Neural progenitor cell (in vitro differentiated cells): ENCODE data around the gene NTRK3. TPM values are rescaled to one million over a fixed set of nuclear protein-coding genes. Genes with fewer than 3 reads are reported as not detected.

Experiments used
- DNase-seq: peaks from one replicate; pipeline ENCODE4 v3.0.0-alpha.2; 2016; ENCODE audit warnings: low spot score
- H2AFZ ChIP-seq: fragments of 200-600 bp; sonication (generic); replicated peaks from 2 replicates; pipeline ENCODE4 v1.6.1; 2016; ENCODE audit warnings: antibody characterized with exemption
- H3F3A ChIP-seq: fragments of 200-600 bp; sonication (generic); 2 replicates; pipeline ENCODE4 v1.6.1; 2016; ENCODE audit warnings: antibody characterized with exemption, low read depth
- H3K27ac ChIP-seq: fragments of 200-600 bp; sonication (generic); 2 replicates; pipeline ENCODE4 v1.5.1; 2016; ENCODE audit warnings: mild to moderate bottlenecking
- H3K27me3 ChIP-seq: fragments of 200-600 bp; sonication (generic); 2 replicates; pipeline ENCODE4 v1.6.1; 2016; ENCODE audit warnings: mild to moderate bottlenecking, moderate library complexity
- H3K36me3 ChIP-seq: fragments of 200-600 bp; sonication (generic); 2 replicates; pipeline ENCODE4 v1.5.1; 2016
- H3K4me1 ChIP-seq: fragments of 200-600 bp; sonication (generic); 2 replicates; pipeline ENCODE4 v1.6.1; 2016; ENCODE audit warnings: mixed run types
- H3K4me2 ChIP-seq: fragments of 200-600 bp; sonication (generic); 2 replicates; pipeline ENCODE4 v1.6.1; 2016
- H3K4me3 ChIP-seq: fragments of 200-600 bp; sonication (generic); 2 replicates; pipeline ENCODE4 v1.5.1; 2016
- H3K79me2 ChIP-seq: fragments of 200-600 bp; sonication (generic); 2 replicates; pipeline ENCODE4 v1.6.1; 2016; ENCODE audit warnings: low read depth
- H3K9ac ChIP-seq: fragments of 200-600 bp; sonication (generic); 2 replicates; pipeline ENCODE4 v1.6.1; 2016
- H3K9me3 ChIP-seq: fragments of 200-600 bp; sonication (generic); 2 replicates; pipeline ENCODE4 v1.5.1; 2016; ENCODE audit warnings: low read depth
- H4K20me1 ChIP-seq: fragments of 200-600 bp; sonication (generic); 2 replicates; pipeline ENCODE4 v1.6.1; 2016; ENCODE audit warnings: low read depth
- H3K27ac Mint-ChIP-seq: 3 replicates; pipeline ENCODE4 v1.8.0; 2021; ENCODE audit warnings: mixed read lengths
- H3K27me3 Mint-ChIP-seq: 2 replicates; pipeline ENCODE4 v1.8.0; 2022; ENCODE audit warnings: low read depth, mild to moderate bottlenecking, inconsistent platforms, moderate library complexity, mixed read lengths; ENCODE audit not compliant: insufficient read depth
- H3K36me3 Mint-ChIP-seq: 3 replicates; pipeline ENCODE4 v1.8.0; 2021; ENCODE audit warnings: mixed read lengths
- H3K4me1 Mint-ChIP-seq: 3 replicates; pipeline ENCODE4 v1.8.0; 2021; ENCODE audit warnings: mixed read lengths
- H3K4me3 Mint-ChIP-seq: 3 replicates; pipeline ENCODE4 v1.8.0; 2021; ENCODE audit warnings: mild to moderate bottlenecking, moderate library complexity, mixed read lengths
- H3K9me3 Mint-ChIP-seq: 3 replicates; pipeline ENCODE4 v1.8.0; 2020; ENCODE audit warnings: mixed read lengths
- EZH2 ChIP-seq: fragments of 200-600 bp; sonication (generic); IDR thresholded peaks from 2 replicates; pipeline ENCODE4 v1.6.1; 2017; ENCODE audit warnings: antibody characterized with exemption, mild to moderate bottlenecking, moderate library complexity
- EZH2phosphoT487 ChIP-seq: fragments of 200-600 bp; sonication (generic); IDR thresholded peaks from 2 replicates; pipeline ENCODE4 v1.6.1; 2017; ENCODE audit warnings: antibody characterized with exemption
- total RNA-seq: library from RNA; depleted of rRNA; stranded (reverse); fragments of >200 nt; gene quantifications from 2 replicates; pipeline ENCODE4 v1.2.3, GENCODE V29; 2015; ENCODE audit warnings: low replicate concordance
- TF ChIP-seq, protein P1 (sequence below): fragments of 200-600 bp; sonication (generic); IDR thresholded peaks from 2 replicates; pipeline ENCODE4 v1.5.1; 2017; ENCODE audit warnings: antibody characterized with exemption, mild to moderate bottlenecking

NTRK3 gene
- total RNA-seq, 1 donor from 2014 or later, result 2.0 TPM

DNA sequence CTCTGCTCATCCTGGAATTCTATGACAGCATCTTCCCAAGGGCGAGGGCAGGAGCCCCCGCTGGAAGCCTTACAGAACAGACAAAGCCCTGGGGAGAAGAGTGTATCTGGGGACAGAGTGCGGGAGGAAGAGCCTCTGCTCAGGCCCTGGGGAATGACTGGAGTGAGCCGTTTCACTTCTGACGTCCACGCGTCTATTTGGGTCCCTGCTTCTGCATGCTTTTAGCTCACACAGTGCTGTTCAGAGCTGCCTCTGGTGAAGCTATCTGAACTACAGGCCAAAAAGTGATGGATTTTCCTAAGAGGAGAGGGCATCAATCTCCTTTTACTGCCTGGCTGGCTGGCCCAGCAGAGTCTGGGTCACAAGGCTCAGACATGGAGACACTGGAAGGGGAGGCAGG lies 311.8 kb downstream of the NTRK3 start:
- H3K9me3 Mint-ChIP-seq, result peaks cover 2% of the 10 kb centered on the region
- H3K27ac ChIP-seq, result no peak overlapping the region
- no peaks in the 10 kb centered on the region for H3K36me3 Mint-ChIP-seq
- no peak for DNase-seq
- H4K20me1 ChIP-seq, result no peaks in the 10 kb centered on the region
- no peak overlapping the region for H3K4me3 Mint-ChIP-seq
- H3K4me3 ChIP-seq, result no peak overlapping the region
- H3K79me2 ChIP-seq, result no peaks in the 10 kb centered on the region
- H3K9ac ChIP-seq, result no peak overlapping the region
- TF ChIP-seq EZH2phosphoT487, result no peak
- no peaks in the 10 kb centered on the region for H3K36me3 ChIP-seq
- H2AFZ ChIP-seq, result no peak overlapping the region
- H3K4me1 ChIP-seq, result peaks cover 8% of the 10 kb centered on the region
- H3K4me1 Mint-ChIP-seq, result peaks cover 22% of the 10 kb centered on the region
- peaks cover 7% of the 10 kb centered on the region for H3K27me3 ChIP-seq
- H3K9me3 ChIP-seq, result no peaks in the 10 kb centered on the region
- H3K27ac Mint-ChIP-seq, result no peak overlapping the region
- H3K4me2 ChIP-seq, result no peak overlapping the region
- H3F3A ChIP-seq, result peaks cover 8% of the 10 kb centered on the region
- peaks cover 24% of the 10 kb centered on the region for H3K27me3 Mint-ChIP-seq

DNA sequence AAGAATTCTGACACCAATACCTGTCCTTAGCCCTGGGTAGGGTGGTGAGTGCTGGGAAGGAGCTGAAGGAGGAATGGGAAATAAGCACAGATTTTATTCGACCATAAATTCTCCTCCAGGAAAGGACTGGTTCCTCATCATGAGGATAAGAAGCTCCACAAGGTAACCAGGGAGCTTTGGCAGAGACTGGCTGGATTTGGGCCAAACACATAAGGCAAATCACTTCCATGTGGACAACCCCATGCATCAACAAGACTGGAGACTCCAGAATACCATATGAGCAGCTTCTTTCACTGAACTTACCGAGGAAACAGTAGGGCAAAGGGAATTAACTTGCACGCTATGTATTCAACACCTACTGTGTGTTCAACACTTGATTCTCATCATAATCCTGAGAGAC lies 312.5 kb downstream of the NTRK3 start:
- Histone ChIP-seq H3K9me3 (no peaks in the 10 kb centered on the region), H3K4me1 (peaks cover 8% of the 10 kb centered on the region), H3K79me2 (no peaks in the 10 kb centered on the region), H4K20me1 (no peaks in the 10 kb centered on the region), H2AFZ (no peak overlapping the region), H3K27ac (no peak overlapping the region), H3K27me3 (peaks cover 7% of the 10 kb centered on the region), H3F3A (peaks cover 8% of the 10 kb centered on the region), H3K4me3 (no peak overlapping the region), H3K9ac (no peak overlapping the region), H3K4me2 (no peak overlapping the region), H3K36me3 (no peaks in the 10 kb centered on the region)
- Mint-ChIP-seq H3K9me3 (peaks cover 2% of the 10 kb centered on the region), H3K36me3 (no peaks in the 10 kb centered on the region), H3K27ac (no peak overlapping the region), H3K4me3 (no peak overlapping the region), H3K4me1 (peaks cover 17% of the 10 kb centered on the region), H3K27me3 (peaks cover 21% of the 10 kb centered on the region)
- no peak for DNase-seq
- no peak for TF ChIP-seq EZH2
- no peak for TF ChIP-seq EZH2phosphoT487

DNA sequence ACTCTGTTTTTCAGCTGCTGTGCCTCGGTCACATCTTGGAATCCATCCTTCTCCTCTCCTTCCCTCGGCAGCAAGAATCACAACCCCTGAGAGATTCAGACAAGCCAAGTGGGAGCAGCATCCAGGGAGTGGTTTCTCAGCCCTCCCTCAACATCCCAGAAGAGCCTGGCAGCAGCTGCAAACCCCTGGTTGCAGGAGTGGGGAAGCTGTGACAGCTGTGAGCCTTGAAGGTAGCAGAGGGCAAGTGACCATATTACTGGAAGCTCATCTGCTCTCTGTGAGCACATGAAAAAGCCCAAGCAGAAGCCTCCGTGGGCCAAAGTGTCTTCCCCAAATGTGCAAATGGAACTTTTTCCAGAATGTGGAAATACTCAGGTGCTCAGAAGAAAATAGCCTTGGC lies 312.9 kb downstream of the NTRK3 start:
- DNase-seq, result no peak
- H3K27ac ChIP-seq, result no peak overlapping the region
- peaks cover 7% of the 10 kb centered on the region for H3K27me3 ChIP-seq
- no peaks in the 10 kb centered on the region for H3K36me3 ChIP-seq
- no peak overlapping the region for H3K27ac Mint-ChIP-seq
- no peaks in the 10 kb centered on the region for H4K20me1 ChIP-seq
- no peaks in the 10 kb centered on the region for H3K36me3 Mint-ChIP-seq
- H3K4me3 ChIP-seq, result no peak overlapping the region
- TF ChIP-seq EZH2 (no peak), EZH2phosphoT487 (no peak)
- TF ChIP-seq, protein P1, sequence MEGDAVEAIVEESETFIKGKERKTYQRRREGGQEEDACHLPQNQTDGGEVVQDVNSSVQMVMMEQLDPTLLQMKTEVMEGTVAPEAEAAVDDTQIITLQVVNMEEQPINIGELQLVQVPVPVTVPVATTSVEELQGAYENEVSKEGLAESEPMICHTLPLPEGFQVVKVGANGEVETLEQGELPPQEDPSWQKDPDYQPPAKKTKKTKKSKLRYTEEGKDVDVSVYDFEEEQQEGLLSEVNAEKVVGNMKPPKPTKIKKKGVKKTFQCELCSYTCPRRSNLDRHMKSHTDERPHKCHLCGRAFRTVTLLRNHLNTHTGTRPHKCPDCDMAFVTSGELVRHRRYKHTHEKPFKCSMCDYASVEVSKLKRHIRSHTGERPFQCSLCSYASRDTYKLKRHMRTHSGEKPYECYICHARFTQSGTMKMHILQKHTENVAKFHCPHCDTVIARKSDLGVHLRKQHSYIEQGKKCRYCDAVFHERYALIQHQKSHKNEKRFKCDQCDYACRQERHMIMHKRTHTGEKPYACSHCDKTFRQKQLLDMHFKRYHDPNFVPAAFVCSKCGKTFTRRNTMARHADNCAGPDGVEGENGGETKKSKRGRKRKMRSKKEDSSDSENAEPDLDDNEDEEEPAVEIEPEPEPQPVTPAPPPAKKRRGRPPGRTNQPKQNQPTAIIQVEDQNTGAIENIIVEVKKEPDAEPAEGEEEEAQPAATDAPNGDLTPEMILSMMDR, result no peak
- H3F3A ChIP-seq, result peaks cover 8% of the 10 kb centered on the region
- no peak overlapping the region for H2AFZ ChIP-seq
- H3K4me2 ChIP-seq, result no peak overlapping the region
- no peak overlapping the region for H3K4me3 Mint-ChIP-seq
- H3K9me3 Mint-ChIP-seq, result peaks cover 2% of the 10 kb centered on the region
- no peak overlapping the region for H3K9ac ChIP-seq
- H3K79me2 ChIP-seq, result no peaks in the 10 kb centered on the region
- H3K9me3 ChIP-seq, result no peaks in the 10 kb centered on the region
- peaks cover 8% of the 10 kb centered on the region for H3K4me1 ChIP-seq
- peaks cover 21% of the 10 kb centered on the region for H3K27me3 Mint-ChIP-seq
- H3K4me1 Mint-ChIP-seq, result peaks cover 17% of the 10 kb centered on the region

DNA sequence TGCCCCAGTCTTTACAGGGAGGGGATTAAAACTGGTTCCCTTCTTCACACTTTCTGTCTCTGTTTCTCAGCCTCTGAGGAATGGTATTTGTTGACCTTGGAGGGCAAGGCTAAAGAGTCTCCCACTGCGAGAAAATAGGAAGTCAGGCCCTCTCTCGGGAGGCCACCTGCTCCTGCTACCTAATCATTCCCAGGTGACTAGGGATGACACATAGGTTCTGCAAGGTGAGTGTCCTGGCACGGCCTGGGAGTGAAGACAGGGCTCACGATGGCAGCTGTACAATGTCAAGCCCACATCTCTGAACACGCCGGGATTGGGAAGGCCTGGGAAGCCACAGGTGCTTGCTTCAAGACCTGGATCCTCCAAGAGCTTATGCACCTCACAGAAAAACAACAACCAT lies 314.2 kb downstream of the NTRK3 start:
- H3K36me3 Mint-ChIP-seq, result no peaks in the 10 kb centered on the region
- no peak overlapping the region for H3K27ac ChIP-seq
- no peak overlapping the region for H2AFZ ChIP-seq
- TF ChIP-seq EZH2 (no peak), EZH2phosphoT487 (no peak)
- TF ChIP-seq, protein P1, result no peak
- no peak overlapping the region for H3K4me3 ChIP-seq
- peaks cover 21% of the 10 kb centered on the region for H3K27me3 Mint-ChIP-seq
- peaks cover 7% of the 10 kb centered on the region for H3K27me3 ChIP-seq
- no peak overlapping the region for H3K27ac Mint-ChIP-seq
- DNase-seq, result no peak
- no peaks in the 10 kb centered on the region for H3K9me3 ChIP-seq
- peaks cover 2% of the 10 kb centered on the region for H3K9me3 Mint-ChIP-seq
- H3K4me1 ChIP-seq, result peaks cover 8% of the 10 kb centered on the region
- no peak overlapping the region for H3K4me2 ChIP-seq
- H3K36me3 ChIP-seq, result no peaks in the 10 kb centered on the region
- H3K4me3 Mint-ChIP-seq, result no peak overlapping the region
- peaks cover 17% of the 10 kb centered on the region for H3K4me1 Mint-ChIP-seq
- H3K9ac ChIP-seq, result no peak overlapping the region
- H4K20me1 ChIP-seq, result no peaks in the 10 kb centered on the region
- peaks cover 8% of the 10 kb centered on the region for H3F3A ChIP-seq
- H3K79me2 ChIP-seq, result no peaks in the 10 kb centered on the region
